ENCODE results near the gene FRA10AC1. TPM values are rescaled to one million over a fixed set of nuclear protein-coding genes. Genes with fewer than 3 reads are reported as not detected.

The FRA10AC1 gene
- total and polyA plus RNA-seq, 2 of the 13 experiments (the other 11 are each of a cell fraction or from before 2014, with no cell fraction given) = 5.3 to 7.4 TPM

DNA sequence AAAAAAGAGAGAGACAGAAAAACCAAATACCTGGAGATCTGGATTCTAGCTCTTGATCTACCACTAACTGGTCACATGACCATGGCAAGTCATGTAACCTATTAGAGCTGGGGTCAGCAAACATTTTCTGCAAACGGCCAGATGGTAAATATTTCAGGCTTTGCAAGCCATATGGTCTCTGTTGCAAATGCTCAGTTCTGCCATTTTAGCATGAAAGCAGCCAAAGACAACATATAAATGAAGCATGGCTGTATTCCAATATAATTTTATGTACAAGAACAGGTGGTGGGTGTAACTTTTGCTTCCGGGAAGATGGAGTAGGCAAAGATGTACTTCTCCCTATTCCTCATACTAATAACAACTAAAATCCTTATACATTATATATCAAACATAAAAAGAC is 6.7 kb downstream of the FRA10AC1 start:
- no peaks in the 10 kb centered on the region for H3K27me3 ChIP-seq (ENCODE audit: control insufficient read depth in 1 of 2, insufficient read depth in 2 of 2, low read length in 2 of 2)
- no peak overlapping the region for H3K27ac ChIP-seq (ENCODE audit: extremely low read length, insufficient read depth, low read length)
- BruUV-seq (replicated peaks) = no TSS peak
- no peak overlapping the region for H2AFZ ChIP-seq (ENCODE audit: low read length)
- peaks cover 0 to 18% of the 10 kb centered on the region in 2 experiments; a peak in 3 of 5 replicates for H3K36me3 ChIP-seq (replicated peaks in 1 of 2; ENCODE audit: control insufficient read depth in 1 of 2, insufficient read depth in 2 of 2, low read length in 2 of 2)
- H3K9me3 ChIP-seq (ENCODE audit: low read length) = no peaks in the 10 kb centered on the region
- in situ Hi-C loops (cut with HindIII; ENCODE audit: extremely low pct_ligation_motif_present, low pct_unique_long_range_greater_than_20kb) = no loop called here
- WGBS (ENCODE audit: low lambda C conversion rate) = 83% methylated on average over 2 of the region's 2 CpGs
- DNase-seq (ENCODE audit: low spot score) (no peak), ATAC-seq (no peak), FAIRE-seq (no peak)
- TF ChIP-seq, protein P1, sequence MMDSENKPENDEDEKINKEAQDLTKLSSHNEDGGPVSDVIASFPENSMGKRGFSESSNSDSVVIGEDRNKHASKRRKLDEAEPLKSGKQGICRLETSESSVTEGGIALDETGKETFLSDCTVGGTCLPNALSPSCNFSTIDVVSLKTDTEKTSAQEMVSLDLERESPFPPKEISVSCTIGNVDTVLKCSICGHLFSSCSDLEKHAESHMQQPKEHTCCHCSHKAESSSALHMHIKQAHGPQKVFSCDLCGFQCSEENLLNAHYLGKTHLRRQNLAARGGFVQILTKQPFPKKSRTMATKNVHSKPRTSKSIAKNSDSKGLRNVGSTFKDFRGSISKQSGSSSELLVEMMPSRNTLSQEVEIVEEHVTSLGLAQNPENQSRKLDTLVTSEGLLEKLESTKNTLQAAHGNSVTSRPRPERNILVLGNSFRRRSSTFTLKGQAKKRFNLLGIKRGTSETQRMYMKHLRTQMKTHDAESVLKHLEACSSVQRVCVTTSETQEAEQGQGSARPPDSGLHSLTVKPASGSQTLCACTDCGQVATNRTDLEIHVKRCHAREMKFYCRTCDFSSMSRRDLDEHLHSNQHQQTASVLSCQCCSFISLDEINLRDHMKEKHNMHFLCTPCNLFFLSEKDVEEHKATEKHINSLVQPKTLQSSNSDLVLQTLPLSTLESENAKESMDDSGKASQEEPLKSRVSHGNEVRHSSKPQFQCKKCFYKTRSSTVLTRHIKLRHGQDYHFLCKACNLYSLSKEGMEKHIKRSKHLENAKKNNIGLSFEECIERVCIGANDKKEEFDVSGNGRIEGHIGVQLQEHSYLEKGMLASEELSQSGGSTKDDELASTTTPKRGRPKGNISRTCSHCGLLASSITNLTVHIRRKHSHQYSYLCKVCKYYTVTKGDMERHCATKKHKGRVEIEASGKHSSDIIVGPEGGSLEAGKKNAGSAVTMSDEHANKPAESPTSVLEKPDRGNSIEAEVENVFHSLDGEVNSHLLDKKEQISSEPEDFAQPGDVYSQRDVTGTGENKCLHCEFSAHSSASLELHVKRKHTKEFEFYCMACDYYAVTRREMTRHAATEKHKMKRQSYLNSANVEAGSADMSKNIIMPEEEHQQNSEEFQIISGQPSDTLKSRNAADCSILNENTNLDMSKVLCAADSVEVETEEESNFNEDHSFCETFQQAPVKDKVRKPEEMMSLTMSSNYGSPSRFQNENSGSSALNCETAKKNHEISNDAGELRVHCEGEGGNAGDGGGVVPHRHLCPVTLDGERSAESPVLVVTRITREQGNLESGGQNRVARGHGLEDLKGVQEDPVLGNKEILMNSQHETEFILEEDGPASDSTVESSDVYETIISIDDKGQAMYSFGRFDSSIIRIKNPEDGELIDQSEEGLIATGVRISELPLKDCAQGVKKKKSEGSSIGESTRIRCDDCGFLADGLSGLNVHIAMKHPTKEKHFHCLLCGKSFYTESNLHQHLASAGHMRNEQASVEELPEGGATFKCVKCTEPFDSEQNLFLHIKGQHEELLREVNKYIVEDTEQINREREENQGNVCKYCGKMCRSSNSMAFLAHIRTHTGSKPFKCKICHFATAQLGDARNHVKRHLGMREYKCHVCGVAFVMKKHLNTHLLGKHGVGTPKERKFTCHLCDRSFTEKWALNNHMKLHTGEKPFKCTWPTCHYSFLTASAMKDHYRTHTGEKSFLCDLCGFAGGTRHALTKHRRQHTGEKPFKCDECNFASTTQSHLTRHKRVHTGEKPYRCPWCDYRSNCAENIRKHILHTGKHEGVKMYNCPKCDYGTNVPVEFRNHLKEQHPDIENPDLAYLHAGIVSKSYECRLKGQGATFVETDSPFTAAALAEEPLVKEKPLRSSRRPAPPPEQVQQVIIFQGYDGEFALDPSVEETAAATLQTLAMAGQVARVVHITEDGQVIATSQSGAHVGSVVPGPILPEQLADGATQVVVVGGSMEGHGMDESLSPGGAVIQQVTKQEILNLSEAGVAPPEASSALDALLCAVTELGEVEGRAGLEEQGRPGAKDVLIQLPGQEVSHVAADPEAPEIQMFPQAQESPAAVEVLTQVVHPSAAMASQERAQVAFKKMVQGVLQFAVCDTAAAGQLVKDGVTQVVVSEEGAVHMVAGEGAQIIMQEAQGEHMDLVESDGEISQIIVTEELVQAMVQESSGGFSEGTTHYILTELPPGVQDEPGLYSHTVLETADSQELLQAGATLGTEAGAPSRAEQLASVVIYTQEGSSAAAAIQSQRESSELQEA (CRISPR knock-in tag; IDR thresholded peaks at IDR 0.05; ENCODE audit: not compliant biosample characterization) = no peak
- TF ChIP-seq ZNF879 (CRISPR knock-in tag; IDR thresholded peaks at IDR 0.05) (no peak), ARNT (IDR thresholded peaks at IDR 0.05) (no peak), KLF11 (CRISPR knock-in tag; IDR thresholded peaks at IDR 0.05) (no peak), TBP (CRISPR knock-in tag; IDR thresholded peaks at IDR 0.05) (no peak)
- TF ChIP-seq, protein P2, sequence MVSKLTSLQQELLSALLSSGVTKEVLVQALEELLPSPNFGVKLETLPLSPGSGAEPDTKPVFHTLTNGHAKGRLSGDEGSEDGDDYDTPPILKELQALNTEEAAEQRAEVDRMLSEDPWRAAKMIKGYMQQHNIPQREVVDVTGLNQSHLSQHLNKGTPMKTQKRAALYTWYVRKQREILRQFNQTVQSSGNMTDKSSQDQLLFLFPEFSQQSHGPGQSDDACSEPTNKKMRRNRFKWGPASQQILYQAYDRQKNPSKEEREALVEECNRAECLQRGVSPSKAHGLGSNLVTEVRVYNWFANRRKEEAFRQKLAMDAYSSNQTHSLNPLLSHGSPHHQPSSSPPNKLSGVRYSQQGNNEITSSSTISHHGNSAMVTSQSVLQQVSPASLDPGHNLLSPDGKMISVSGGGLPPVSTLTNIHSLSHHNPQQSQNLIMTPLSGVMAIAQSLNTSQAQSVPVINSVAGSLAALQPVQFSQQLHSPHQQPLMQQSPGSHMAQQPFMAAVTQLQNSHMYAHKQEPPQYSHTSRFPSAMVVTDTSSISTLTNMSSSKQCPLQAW (CRISPR knock-in tag; IDR thresholded peaks at IDR 0.05) = no peak
- TF ChIP-seq, protein P3, sequence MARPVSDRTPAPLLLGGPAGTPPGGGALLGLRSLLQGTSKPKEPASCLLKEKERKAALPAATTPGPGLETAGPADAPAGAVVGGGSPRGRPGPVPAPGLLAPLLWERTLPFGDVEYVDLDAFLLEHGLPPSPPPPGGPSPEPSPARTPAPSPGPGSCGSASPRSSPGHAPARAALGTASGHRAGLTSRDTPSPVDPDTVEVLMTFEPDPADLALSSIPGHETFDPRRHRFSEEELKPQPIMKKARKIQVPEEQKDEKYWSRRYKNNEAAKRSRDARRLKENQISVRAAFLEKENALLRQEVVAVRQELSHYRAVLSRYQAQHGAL (CRISPR knock-in tag; IDR thresholded peaks at IDR 0.05; ENCODE audit: not compliant biosample characterization) = no peak
- no peaks in the 10 kb centered on the region for H3K79me2 ChIP-seq (ENCODE audit: insufficient read depth, low read length)
- H3K4me2 ChIP-seq (ENCODE audit: low read depth, low read length) = no peak overlapping the region
- H3K9ac ChIP-seq (ENCODE audit: insufficient read depth, low read depth, low read length) = no peak overlapping the region
- no peak overlapping the region for H3K4me3 ChIP-seq (replicated peaks in 1 of 3; ENCODE audit: insufficient read depth in 1 of 3, low read depth in 2 of 3, low read length in 3 of 3)
- intact Hi-C loops (cut with micrococcal nuclease; ENCODE audit: unreplicated experiment) = no loop called here
- H3K4me1 ChIP-seq (ENCODE audit: insufficient read depth, low read length) = peaks cover 15% of the 10 kb centered on the region
- CTCF ChIA-PET (ENCODE audit: low intra/inter-chr PET ratio, low total read pairs) = no interaction called here
- POLR2A ChIA-PET = no interaction called here
- no peaks in the 10 kb centered on the region for H4K20me1 ChIP-seq (ENCODE audit: insufficient read depth, low read length)

Measured in HepG2 (cell line).